Measurements from ENCODE around the gene VPS37B. TPM values are rescaled to one million over a fixed set of nuclear protein-coding genes. Genes with fewer than 3 reads are reported as not detected.
"Not testable (repeated sequence)": the region's sequence is repeated elsewhere in the genome, so short reads cannot be mapped to it uniquely, and the experiment has no call there.

The VPS37B gene
- total RNA-seq, 4 donors from 2014 or later: 24.5 to 28.4 (median 25.8) TPM

- H3K9me3 ChIP-seq: peaks cover 0 to 4% (median 0%) of the 10 kb centered on the region in 4 donors
- 14 to 21% methylated on average over 15 of the region's 15 CpGs for WGBS, 2 donors
- H3K27ac ChIP-seq: peak overlapping the region; percentile 87 to 98 (median 92)
- TF ChIP-seq POLR2A (IDR thresholded peaks at IDR 0.05) (no peak), EP300 (IDR thresholded peaks at IDR 0.05) (no peak), CTCF (IDR thresholded peaks at IDR 0.05) (no peak)
- H3K36me3 ChIP-seq: no peaks in the 10 kb centered on the region
- peaks cover 0 to 75% (median 56%) of the 10 kb centered on the region in 4 donors for H3K4me1 ChIP-seq
- H3K4me3 ChIP-seq: peak overlapping the region; percentile 74 to 95 (median 80)
- no peak for DNase-seq (ENCODE audit: low spot score in 2 of 2)
- no peaks in the 10 kb centered on the region for H3K27me3 ChIP-seq
Observed at GRCh38 chr12:122894193-122895121, 1.5 kb downstream of the VPS37B start.

DNA sequence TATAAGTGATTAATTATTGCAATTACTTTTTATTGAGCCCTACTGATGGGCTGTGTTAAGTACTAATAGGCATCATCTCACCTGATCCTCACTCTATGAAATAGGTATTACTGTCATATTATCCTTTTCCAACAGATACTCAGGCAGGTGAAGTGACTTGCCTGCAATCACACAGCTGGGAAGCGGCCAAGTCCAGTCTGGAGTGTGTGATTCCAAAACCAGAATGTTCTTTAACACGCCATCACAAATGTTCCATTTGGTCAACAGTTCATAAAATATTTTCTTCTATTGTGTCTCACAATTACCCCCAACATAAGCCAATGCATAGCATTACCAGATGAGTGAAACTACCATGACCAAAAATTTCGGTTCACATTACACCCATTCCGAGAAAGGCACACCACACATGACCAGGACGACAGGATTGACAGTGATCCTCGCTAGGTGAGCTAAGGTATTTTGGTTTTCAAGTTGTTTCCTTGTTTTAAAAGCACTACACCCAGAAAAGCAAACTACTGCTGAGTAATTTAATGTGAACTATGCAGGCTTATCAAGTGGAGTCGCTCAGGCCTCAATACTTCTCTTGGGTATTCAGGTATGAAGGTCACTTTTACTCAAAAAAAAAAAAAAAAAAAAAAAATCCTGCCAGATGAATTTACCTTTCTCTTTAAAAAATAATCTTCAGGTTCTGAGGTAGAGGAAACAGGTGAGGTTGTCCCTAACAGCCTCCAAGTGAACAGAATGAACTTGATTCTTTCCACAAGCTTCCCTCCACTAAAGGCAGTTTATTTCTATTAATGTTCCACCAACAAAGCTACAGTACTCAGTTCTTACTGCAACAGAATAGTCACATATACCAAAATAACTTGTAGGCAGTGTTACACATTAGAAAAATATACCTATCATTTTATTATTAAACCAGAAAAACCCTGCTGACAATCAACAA is 2.4 kb downstream of the VPS37B start:
- no peak for TF ChIP-seq CTCF (IDR thresholded peaks at IDR 0.05)
- no peak for TF ChIP-seq POLR2A (IDR thresholded peaks at IDR 0.05)
- TF ChIP-seq EP300 (IDR thresholded peaks at IDR 0.05): no peak
- DNase-seq (ENCODE audit: low spot score in 2 of 2): no peak
- peak overlapping the region in 1 of 4 donors; percentile 81 for H3K4me3 ChIP-seq
- peak overlapping the region in 3 of 4 donors; percentile 89 to 98 (median 95) for H3K27ac ChIP-seq
- no peaks in the 10 kb centered on the region for H3K27me3 ChIP-seq
- WGBS, 2 donors: 70 to 73% methylated on average over 7 of the region's 7 CpGs
- peaks cover 0 to 76% (median 61%) of the 10 kb centered on the region in 4 donors for H3K4me1 ChIP-seq
- H3K36me3 ChIP-seq: no peaks in the 10 kb centered on the region
- H3K9me3 ChIP-seq: peaks cover 0 to 4% (median 0%) of the 10 kb centered on the region in 4 donors

GRCh38 chr12:122892724-122893123 is 3.2 kb downstream of the VPS37B start:
- Histone ChIP-seq H3K4me1 (peaks cover 0 to 79% (median 66%) of the 10 kb centered on the region in 4 donors), H3K27ac (peak overlapping the region; percentile 20 to 98 (median 72))
- 79 to 85% methylated on average over 9 of the region's 9 CpGs for WGBS, 2 donors
- DNase-seq (ENCODE audit: low spot score in 2 of 2); H3K36me3 ChIP-seq; H3K27me3 ChIP-seq; H3K9me3 ChIP-seq; H3K4me3 ChIP-seq: not testable (repeated sequence)

DNA sequence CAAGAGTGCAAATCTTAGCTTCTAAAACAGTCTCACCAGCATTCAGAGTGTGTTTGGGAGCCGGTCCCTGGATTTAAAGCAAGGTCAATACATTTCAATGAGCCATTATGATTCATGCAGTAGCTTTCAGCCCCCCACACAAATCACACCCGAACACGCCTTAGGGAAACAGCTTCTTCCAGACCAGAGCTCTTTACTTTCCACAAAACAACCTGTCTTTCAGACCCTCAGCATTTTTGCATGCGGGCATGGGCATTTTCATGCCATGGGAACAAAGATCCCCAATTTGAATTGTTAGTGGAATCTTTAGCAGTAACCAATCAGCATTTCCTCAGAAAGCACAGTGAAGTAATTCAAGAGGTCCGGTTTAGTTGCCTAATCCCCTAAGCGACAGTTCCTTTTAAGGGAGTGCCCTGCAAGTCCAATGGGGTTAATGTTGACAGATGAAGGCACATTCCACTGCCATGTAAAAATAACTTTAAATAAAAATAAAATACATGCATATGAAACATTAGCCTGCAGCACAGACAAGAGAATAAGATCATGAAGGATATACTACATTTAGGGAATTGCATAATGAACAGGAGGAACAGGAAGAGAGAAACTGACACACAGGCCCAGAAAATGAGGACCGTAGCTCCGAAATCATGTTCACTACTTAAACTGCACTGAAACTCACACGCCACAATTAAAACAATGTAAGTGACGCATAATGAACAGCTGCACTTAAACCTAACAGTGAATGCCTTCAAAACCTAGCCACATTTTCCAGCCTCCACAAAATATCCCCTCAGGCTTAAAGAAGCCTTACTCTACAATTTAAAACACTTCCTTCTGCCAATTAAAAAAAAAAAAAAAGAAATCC is 4.0 kb downstream of the VPS37B start:
- Histone ChIP-seq H3K36me3 (no peaks in the 10 kb centered on the region), H3K27me3 (no peaks in the 10 kb centered on the region), H3K4me3 (peak overlapping the region in 1 of 4 donors; percentile 15), H3K9me3 (peaks cover 0 to 4% (median 0%) of the 10 kb centered on the region in 4 donors), H3K4me1 (peaks cover 0 to 82% (median 75%) of the 10 kb centered on the region in 4 donors), H3K27ac (peak overlapping the region; percentile 20 to 98 (median 72))
- no peak for DNase-seq (ENCODE audit: low spot score in 2 of 2)
- TF ChIP-seq POLR2A (IDR thresholded peaks at IDR 0.05): peak in 1 of 2 donors; percentile 25
- TF ChIP-seq CTCF (IDR thresholded peaks at IDR 0.05): no peak
- peak in 1 of 2 donors; percentile 53 for TF ChIP-seq EP300 (IDR thresholded peaks at IDR 0.05)
- 13 to 18% methylated on average over 10 of the region's 10 CpGs for WGBS, 2 donors
